C4-2B (cell line): Measurements from ENCODE around the gene GNB1L.

ENCODE experiments used
- H3K27ac ChIP-seq: fragments of 450-650 bp; 2 replicates; pipeline ENCODE4 v1.5.1; 2017
- ZFX ChIP-seq: fragments of 450-650 bp; IDR thresholded peaks from 2 replicates; pipeline ENCODE4 v1.6.1; 2017
- TF ChIP-seq, protein P1 (sequence below): fragments of 450-650 bp; conservative IDR thresholded peaks from 2 replicates; pipeline ENCODE4 v1.5.1; 2017; ENCODE audit warnings: mild to moderate bottlenecking

GNB1L gene

DNA sequence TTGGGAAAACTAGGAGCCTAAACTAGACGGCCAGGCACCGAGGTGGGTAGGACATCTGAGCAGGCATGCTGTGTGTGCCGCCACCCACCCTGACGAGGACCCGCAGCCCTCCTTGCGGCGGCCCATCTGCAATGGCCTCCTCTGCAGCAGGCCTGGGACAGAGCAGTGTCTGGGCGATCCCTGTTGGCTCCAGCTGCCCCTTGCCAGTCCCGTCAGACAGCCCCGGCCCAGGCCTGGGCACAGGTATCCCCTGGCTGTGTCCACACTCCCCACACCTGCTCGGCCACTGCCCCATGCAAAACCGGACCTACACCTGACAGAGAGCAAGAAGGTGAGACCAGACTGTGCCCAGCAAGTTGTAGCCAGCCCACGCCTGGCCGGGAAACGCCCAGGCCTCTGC lies 38.7 kb upstream of the GNB1L start:
- TF ChIP-seq ZFX = no peak
- TF ChIP-seq, protein P1, sequence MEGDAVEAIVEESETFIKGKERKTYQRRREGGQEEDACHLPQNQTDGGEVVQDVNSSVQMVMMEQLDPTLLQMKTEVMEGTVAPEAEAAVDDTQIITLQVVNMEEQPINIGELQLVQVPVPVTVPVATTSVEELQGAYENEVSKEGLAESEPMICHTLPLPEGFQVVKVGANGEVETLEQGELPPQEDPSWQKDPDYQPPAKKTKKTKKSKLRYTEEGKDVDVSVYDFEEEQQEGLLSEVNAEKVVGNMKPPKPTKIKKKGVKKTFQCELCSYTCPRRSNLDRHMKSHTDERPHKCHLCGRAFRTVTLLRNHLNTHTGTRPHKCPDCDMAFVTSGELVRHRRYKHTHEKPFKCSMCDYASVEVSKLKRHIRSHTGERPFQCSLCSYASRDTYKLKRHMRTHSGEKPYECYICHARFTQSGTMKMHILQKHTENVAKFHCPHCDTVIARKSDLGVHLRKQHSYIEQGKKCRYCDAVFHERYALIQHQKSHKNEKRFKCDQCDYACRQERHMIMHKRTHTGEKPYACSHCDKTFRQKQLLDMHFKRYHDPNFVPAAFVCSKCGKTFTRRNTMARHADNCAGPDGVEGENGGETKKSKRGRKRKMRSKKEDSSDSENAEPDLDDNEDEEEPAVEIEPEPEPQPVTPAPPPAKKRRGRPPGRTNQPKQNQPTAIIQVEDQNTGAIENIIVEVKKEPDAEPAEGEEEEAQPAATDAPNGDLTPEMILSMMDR = no peak
- no peak overlapping the region for H3K27ac ChIP-seq

DNA sequence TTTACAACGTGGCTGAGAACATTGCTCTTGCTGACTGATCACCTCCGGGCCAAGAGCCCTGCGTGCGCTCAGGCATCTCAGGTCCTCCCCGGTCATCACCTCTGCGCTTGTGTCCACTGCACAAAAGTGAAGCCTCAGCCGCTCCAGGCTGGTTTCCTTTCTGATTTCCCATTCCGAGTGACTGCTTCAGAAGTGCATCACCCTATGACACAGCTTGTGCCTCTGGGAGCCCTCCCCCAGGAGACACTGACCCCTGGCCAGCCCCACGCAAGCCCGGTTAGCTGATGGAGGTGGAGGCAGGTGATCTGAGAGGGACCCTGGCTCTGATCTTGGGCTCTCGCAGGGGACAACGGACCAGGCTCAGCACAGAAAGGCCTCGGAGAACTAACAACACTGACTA lies 38.3 kb upstream of the GNB1L start:
- no peak for TF ChIP-seq ZFX
- TF ChIP-seq, protein P1 = no peak
- H3K27ac ChIP-seq = no peak overlapping the region

DNA sequence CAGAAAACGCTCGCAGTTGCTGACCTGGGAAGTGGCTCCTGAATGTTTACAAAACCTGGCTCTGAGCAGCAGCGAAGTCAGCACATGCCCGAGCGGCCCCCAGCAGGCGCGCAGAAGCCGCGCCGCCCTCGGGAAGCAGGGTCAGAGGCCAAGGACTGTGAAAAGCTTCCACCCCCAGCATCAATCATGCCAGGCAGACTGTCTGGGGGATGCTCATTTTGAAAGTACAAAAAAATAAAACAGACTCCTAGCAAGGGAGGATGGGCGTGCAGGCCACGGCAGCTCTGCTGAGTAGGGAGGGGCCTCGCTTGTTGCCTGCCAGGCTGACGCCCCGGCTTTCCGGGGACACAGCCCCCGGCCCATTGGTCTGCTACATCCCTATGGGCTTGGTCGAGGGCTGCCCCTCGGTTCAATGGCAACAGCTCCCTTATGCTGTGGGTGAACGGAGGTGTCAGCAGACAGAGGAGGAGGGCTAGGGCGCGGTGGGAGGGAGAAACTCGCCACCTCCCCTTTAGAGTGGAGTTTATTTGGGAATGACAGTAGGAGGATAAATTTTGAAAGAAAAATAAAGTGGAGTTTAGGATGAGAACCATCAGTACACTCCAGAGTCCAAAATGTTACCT lies 37.7 kb upstream of the GNB1L start:
- H3K27ac ChIP-seq = no peak overlapping the region
- TF ChIP-seq, protein P1 = no peak
- TF ChIP-seq ZFX = no peak

DNA sequence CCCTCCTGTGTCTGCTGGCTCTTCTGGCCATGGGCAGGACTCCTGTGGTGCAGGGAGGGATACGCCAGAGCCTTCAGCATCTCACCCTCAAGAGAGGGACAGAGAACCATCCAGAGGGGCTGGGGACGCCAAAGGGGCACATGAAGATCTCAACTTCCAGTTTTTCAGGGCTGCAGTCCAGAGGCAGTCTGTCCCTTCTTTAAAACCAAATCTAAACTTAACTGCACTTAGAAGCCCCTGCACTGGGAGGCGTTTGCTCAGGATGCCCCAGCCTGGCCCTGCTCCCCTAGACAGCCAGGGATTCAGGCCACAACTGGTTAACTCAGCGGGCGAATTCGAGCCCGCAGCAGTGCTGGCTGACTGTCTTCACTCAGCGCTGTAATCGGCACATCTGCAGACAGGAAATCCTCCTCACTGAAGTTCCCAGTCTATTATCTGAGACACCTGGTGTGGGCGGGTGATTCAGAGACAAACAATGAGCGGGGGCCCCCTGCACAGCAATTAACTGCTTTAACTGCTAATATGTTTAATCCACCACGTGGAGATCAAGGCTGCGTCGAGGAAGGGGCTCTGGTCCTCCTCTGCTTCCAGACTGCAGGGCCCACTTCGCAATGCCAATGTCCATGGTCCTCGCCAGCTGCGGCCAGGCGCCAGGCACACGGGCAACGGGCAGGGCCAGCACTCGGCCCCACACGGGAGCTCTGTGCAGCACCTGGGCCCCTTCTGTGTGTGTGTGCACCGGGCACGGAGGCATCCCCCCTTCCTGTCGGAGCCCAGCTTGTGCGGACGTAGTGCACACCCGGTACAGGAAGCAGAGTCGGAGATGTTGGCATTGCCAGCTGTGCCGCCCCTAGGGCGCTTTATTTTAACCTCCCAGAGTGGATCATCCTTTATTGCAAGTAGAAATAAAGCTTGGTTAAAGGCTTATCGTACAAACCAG lies 36.9 kb upstream of the GNB1L start:
- H3K27ac ChIP-seq = no peak overlapping the region
- TF ChIP-seq, protein P1 = no peak
- no peak for TF ChIP-seq ZFX

DNA sequence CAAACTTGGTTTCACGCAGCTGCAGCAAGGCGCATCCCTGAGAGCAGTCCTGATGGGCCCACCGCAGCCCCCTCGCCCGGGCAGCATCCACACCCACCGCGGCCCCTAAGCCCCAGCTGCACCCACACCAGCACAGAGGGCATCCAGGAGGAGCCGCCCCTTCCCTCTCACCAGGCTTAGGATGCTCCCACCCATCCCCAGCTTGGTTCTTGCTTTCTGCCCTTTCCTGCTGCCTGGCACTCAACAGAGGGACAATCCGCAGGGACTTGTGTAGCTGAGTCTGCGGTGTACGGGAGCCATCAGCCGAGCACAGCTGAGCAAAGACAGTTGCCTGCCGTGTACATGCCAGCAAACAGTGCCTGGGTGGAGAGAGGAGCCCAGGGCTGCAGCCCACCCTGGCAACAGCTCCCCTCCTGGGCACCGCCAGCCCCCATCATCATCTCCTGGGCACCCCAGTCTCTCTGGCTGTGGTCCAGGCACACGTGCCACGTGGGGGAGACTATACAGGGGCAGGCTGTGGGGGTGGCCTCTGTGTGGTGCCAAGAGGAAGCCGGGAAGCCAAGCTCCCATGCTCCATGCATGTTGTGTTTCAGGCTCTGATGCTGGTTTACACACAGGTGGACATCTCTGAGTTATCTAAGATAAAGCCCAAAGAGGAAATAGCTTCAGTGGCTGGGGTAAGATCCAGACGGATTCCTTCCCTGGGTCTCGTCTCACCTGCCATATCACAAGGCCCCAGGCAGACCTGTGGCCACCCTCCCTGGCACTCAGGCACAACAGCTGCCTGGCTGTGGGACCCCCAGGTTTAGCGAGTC lies 36.0 kb upstream of the GNB1L start:
- no peak overlapping the region for H3K27ac ChIP-seq
- TF ChIP-seq, protein P1 = no peak
- no peak for TF ChIP-seq ZFX

DNA sequence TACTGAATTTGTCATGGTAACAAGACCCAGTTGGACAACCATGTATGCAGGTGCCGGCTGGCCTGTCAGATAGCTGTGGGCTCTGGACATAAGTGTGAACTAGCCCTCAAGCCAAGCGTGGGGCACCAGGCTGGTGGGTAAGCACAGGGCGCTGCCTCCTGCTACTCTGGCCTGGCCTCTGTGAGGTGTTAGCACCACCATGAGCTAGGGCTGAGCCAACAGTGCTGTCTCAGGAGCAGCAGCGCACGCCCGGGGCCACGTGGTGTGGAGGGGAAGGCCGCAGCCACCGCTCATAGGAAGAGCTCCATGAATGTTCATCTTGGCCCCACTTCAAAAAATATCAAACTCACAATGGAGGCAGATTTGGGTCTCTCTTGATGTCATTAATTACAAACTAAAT lies 35.3 kb upstream of the GNB1L start:
- no peak overlapping the region for H3K27ac ChIP-seq
- no peak for TF ChIP-seq ZFX
- TF ChIP-seq, protein P1 = no peak
